ENCODE data around the gene SYT2.
"Not testable (repeated sequence)": the region's sequence is repeated elsewhere in the genome, so short reads cannot be mapped to it uniquely, and the experiment has no call there.

Gene SYT2

GRCh38 chr1:202649553-202650392 is 60.5 kb downstream of the SYT2 start:
- FAIRE-seq (no peak), DNase-seq (ENCODE audit: insufficient read length, low spot score) (no peak)
- TF ChIP-seq POLR2A (IDR thresholded peaks at IDR 0.05; ENCODE audit: low read depth, low read length), result no peak

- FAIRE-seq (no peak), DNase-seq (ENCODE audit: insufficient read length, low spot score) (no peak)
- TF ChIP-seq POLR2A (IDR thresholded peaks at IDR 0.05; ENCODE audit: low read depth, low read length), result no peak
Measured at GRCh38 chr1:202648605-202649226, 61.5 kb downstream of the SYT2 start.

- DNase-seq (ENCODE audit: insufficient read length, low spot score), result no peak
- no peak for TF ChIP-seq POLR2A (IDR thresholded peaks at IDR 0.05; ENCODE audit: low read depth, low read length)
- FAIRE-seq, result no peak
Measured at GRCh38 chr1:202645097-202645476, 65.2 kb downstream of the SYT2 start.

GRCh38 chr1:202644219-202645096 is 65.8 kb downstream of the SYT2 start:
- no peak for TF ChIP-seq POLR2A (IDR thresholded peaks at IDR 0.05; ENCODE audit: low read depth, low read length)
- FAIRE-seq, result no peak
- DNase-seq (ENCODE audit: insufficient read length, low spot score), result no peak

GRCh38 chr1:202643397-202644218 is 66.6 kb downstream of the SYT2 start:
- FAIRE-seq, result no peak
- no peak for DNase-seq (ENCODE audit: insufficient read length, low spot score)
- TF ChIP-seq POLR2A (IDR thresholded peaks at IDR 0.05; ENCODE audit: low read depth, low read length), result no peak

GRCh38 chr1:202642619-202643291 is 67.5 kb downstream of the SYT2 start:
- DNase-seq (ENCODE audit: insufficient read length, low spot score) (no peak), FAIRE-seq (no peak)
- no peak for TF ChIP-seq POLR2A (IDR thresholded peaks at IDR 0.05; ENCODE audit: low read depth, low read length)

- no peak for TF ChIP-seq POLR2A (IDR thresholded peaks at IDR 0.05; ENCODE audit: low read depth, low read length)
- DNase-seq (ENCODE audit: insufficient read length, low spot score), result no peak
- FAIRE-seq, result no peak
Measured at GRCh38 chr1:202642212-202642611, 68.0 kb downstream of the SYT2 start.

- peak; percentile 23 for DNase-seq (ENCODE audit: insufficient read length, low spot score)
- TF ChIP-seq POLR2A (IDR thresholded peaks at IDR 0.05; ENCODE audit: low read depth, low read length), result no peak
- FAIRE-seq, result no peak
Measured at GRCh38 chr1:202639500-202639899, 70.8 kb downstream of the SYT2 start.

- FAIRE-seq, result not testable (repeated sequence)
Measured at GRCh38 chr1:202638701-202639305, 71.5 kb downstream of the SYT2 start.

GRCh38 chr1:202638019-202638700 is 72.1 kb downstream of the SYT2 start:
- FAIRE-seq (no peak), DNase-seq (ENCODE audit: insufficient read length, low spot score) (no peak)
- TF ChIP-seq POLR2A (IDR thresholded peaks at IDR 0.05; ENCODE audit: low read depth, low read length), result no peak

More at GRCh38 chr1:202638701-202639305, 71.5 kb downstream of the SYT2 start:
- not testable (repeated sequence) for DNase-seq (ENCODE audit: insufficient read length, low spot score)

GRCh38 chr1:202637321-202638018 is 72.8 kb downstream of the SYT2 start:
- not testable (repeated sequence) for DNase-seq (ENCODE audit: insufficient read length, low spot score); FAIRE-seq

GRCh38 chr1:202636171-202636570 is 74.1 kb downstream of the SYT2 start:
- not testable (repeated sequence) for DNase-seq (ENCODE audit: insufficient read length, low spot score); FAIRE-seq

All from H54 (cell line).